Measurements from ENCODE around the gene TRAPPC3.

TRAPPC3 gene

DNA sequence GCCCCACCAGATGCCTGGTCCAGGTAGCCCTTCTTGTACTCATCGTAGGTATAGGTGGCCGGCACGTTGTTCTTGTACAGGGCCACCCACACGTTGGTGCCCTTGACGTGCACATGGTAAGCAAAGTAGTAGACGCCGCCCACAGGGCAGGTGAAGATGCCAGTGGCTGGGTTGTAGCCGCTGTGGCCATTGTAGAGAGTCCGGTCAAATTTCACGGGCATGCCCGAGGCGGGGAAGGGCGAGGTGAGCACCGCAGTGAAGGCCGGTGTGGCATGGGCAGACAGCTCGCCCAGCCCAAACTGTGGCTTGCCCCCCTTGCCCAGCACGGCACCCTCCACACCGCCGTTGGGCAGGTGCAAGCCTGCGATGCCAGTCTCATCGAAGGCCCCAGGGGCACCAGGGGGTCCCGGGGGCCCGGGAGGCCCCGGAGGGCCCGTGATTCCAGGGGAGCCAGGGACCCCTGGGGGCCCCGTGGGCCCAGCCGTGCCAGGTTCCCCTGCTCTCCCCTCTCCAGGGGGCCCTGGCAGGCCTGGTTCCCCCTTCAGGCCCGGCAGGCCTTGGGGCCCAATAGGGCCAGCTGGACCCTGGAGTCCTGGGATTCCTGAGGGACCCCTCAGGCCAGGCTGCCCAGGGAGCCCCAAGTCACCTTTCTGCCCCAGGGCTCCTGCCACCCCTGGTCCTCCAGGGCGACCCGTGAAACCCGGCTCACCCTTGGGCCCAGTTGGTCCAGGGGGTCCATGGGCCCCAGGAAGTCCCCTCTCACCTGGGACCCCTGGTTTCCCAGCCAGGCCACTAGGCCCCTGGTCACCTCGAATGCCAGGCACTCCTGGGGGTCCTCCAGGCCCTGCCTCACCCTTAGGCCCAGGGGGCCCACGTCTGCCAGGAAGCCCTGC lies 51.3 kb downstream of the TRAPPC3 start:
- POLR2A ChIA-PET, result interaction anchor here (1.2 kb wide), 1 partner anchor 51 kb away, joined by 3 read pairs; the partner anchor contains the start of gene TRAPPC3

DNA sequence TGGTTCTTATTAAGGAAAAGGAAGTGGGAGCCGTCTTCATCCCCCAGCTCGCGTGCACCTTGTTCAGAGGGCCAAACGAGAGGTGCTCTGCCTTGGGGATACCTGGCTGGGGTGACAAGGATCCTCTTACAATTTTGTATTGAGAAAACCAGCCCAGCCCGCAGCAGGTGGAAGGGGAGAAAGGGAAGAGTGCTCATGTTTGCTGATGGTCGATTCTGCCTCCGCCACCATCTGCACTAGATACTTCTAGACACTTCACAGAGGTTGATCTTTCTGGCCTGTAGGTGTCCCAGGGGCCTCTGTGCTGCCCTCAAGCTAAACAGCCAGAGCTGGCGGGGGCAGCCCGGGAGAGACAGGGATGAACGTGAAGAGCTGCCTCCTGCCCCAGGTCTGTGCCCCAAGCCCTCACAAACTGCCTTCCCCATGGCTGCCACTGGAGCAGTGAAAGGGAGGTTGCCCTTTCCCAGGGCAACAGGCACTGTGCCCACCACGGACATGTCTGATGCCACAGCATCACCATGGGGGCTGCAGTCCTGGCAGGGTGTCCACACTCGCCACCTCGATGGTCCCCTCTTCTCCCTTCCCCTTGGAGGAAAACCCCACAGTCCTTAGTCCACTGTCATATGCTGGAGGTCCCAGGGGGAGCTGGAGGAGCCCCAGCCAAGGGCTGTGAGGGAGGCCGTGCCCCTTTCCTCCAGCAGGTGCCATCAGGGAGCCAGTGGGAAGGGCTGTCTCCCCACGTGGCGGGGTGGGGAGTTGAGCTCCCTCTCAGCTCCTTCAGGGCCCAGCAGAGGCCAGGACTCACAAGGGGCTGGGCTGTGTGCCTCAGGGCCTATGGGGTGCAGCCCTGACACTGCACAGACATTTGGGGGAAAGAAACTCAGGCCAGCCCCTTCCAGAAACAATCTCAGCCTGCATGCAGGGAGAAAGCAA lies 52.5 kb downstream of the TRAPPC3 start:
- TF ChIP-seq SP1 (IDR thresholded peaks at IDR 0.05), result no peak
- TF ChIP-seq FOXA1 (IDR thresholded peaks at IDR 0.05), result no peak
- no peak for TF ChIP-seq SUZ12 (IDR thresholded peaks at IDR 0.05)
- no peak for TF ChIP-seq NFRKB (IDR thresholded peaks at IDR 0.05)
- TF ChIP-seq ZNF384 (IDR thresholded peaks at IDR 0.05), result no peak
- no peak for TF ChIP-seq CTBP1 (IDR thresholded peaks at IDR 0.05; ENCODE audit: borderline replicate concordance)
- no peak for TF ChIP-seq ARNT (IDR thresholded peaks at IDR 0.05)
- TF ChIP-seq FOXK2 (IDR thresholded peaks at IDR 0.05), result no peak
- no peak for TF ChIP-seq ELF4 (IDR thresholded peaks at IDR 0.05)
- TF ChIP-seq, protein P1, sequence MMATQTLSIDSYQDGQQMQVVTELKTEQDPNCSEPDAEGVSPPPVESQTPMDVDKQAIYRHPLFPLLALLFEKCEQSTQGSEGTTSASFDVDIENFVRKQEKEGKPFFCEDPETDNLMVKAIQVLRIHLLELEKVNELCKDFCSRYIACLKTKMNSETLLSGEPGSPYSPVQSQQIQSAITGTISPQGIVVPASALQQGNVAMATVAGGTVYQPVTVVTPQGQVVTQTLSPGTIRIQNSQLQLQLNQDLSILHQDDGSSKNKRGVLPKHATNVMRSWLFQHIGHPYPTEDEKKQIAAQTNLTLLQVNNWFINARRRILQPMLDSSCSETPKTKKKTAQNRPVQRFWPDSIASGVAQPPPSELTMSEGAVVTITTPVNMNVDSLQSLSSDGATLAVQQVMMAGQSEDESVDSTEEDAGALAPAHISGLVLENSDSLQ (IDR thresholded peaks at IDR 0.05), result no peak
- TF ChIP-seq FOXM1 (IDR thresholded peaks at IDR 0.05; ENCODE audit: borderline replicate concordance), result no peak
- no peak for TF ChIP-seq LEF1 (IDR thresholded peaks at IDR 0.05; ENCODE audit: borderline replicate concordance)
- no peak for TF ChIP-seq L3MBTL2 (conservative IDR thresholded peaks at IDR 0.05)
- no peak for TF ChIP-seq BHLHE40 (IDR thresholded peaks at IDR 0.05; ENCODE audit: borderline replicate concordance)
- TF ChIP-seq TARDBP (IDR thresholded peaks at IDR 0.05), result no peak
- TF ChIP-seq HDGF (IDR thresholded peaks at IDR 0.05; ENCODE audit: borderline replicate concordance), result no peak
- ChIA-PET CTCF (interaction anchor here (0.8 to 3.1 kb wide), 6 partner anchors 13 to 204 kb away, joined by 3 to 22 read pairs (median 3); partner anchors contain the start of gene TEKT2), POLR2A (interaction anchor here (0.5 to 1.2 kb wide), 2 partner anchors 52 to 168 kb away, joined by 3 read pairs; partner anchors contain the start of gene TRAPPC3)
- DNase-seq (ENCODE audit: extremely low spot score), result no peak

More for the DNA sequence above, 51.3 kb downstream of the TRAPPC3 start:
- TF ChIP-seq SP1 (IDR thresholded peaks at IDR 0.05), result no peak
- no peak for TF ChIP-seq L3MBTL2 (conservative IDR thresholded peaks at IDR 0.05)
- TF ChIP-seq, protein P1 (IDR thresholded peaks at IDR 0.05), result no peak
- TF ChIP-seq TARDBP (IDR thresholded peaks at IDR 0.05), result no peak
- TF ChIP-seq NFRKB (IDR thresholded peaks at IDR 0.05), result no peak
- no peak for TF ChIP-seq SUZ12 (IDR thresholded peaks at IDR 0.05)
- no peak for TF ChIP-seq BHLHE40 (IDR thresholded peaks at IDR 0.05; ENCODE audit: borderline replicate concordance)
- no peak for TF ChIP-seq ARNT (IDR thresholded peaks at IDR 0.05)
- TF ChIP-seq FOXM1 (IDR thresholded peaks at IDR 0.05; ENCODE audit: borderline replicate concordance), result no peak
- TF ChIP-seq FOXK2 (IDR thresholded peaks at IDR 0.05), result no peak
- no peak for TF ChIP-seq FOXA1 (IDR thresholded peaks at IDR 0.05)
- no peak for TF ChIP-seq ZNF384 (IDR thresholded peaks at IDR 0.05)
- TF ChIP-seq CTBP1 (IDR thresholded peaks at IDR 0.05; ENCODE audit: borderline replicate concordance), result no peak
- TF ChIP-seq HDGF (IDR thresholded peaks at IDR 0.05; ENCODE audit: borderline replicate concordance), result no peak
- no peak for TF ChIP-seq ELF4 (IDR thresholded peaks at IDR 0.05)
- TF ChIP-seq LEF1 (IDR thresholded peaks at IDR 0.05; ENCODE audit: borderline replicate concordance), result no peak
- DNase-seq (ENCODE audit: extremely low spot score), result no peak
- CTCF ChIA-PET, result interaction anchor here (3.1 kb wide), 1 partner anchor 36 kb away, joined by 22 read pairs; no protein-coding TSS in a partner anchor

DNA sequence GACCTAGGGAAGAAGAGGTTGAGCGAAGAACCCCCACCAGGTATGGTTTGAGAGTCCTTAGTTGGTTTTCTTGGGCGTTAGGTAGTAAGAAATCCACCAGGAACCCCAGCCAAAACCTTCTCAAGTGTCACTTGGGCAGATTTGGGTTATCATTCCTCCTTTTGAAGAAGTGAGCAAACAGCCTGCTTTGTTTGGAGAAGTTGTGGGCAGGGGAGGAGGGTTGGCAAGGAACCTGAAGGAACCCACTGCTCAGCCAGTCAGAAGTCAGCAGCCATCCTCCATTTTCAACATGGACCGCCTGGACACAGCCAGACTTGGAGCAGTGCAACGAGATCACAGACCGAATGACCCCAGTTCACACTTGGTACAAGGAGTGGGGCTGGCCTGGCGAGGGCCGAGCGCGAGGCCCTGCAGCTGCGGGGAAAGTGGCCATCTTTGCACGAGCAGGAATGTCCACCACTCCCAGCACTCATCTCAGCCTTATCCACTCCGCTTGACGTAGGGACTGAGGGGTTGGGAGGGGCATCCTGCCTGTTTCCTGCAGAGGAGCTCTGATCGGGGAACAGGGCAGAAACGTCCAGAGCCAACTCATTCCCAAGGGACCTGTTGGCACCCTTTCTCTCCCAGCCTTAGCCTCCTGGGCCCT lies 53.4 kb downstream of the TRAPPC3 start:
- ChIA-PET CTCF (interaction anchor here (0.5 to 3.1 kb wide), 4 partner anchors 32 to 329 kb away, joined by 3 to 22 read pairs (median 4); no protein-coding TSS in a partner anchor), POLR2A (no interaction called here)
- DNase-seq (ENCODE audit: extremely low spot score), result no peak
- no peak for TF ChIP-seq ZNF384 (IDR thresholded peaks at IDR 0.05)
- TF ChIP-seq ELF4 (IDR thresholded peaks at IDR 0.05), result no peak
- no peak for TF ChIP-seq FOXA1 (IDR thresholded peaks at IDR 0.05)
- TF ChIP-seq LEF1 (IDR thresholded peaks at IDR 0.05; ENCODE audit: borderline replicate concordance), result no peak
- TF ChIP-seq L3MBTL2 (conservative IDR thresholded peaks at IDR 0.05), result no peak
- no peak for TF ChIP-seq FOXK2 (IDR thresholded peaks at IDR 0.05)
- no peak for TF ChIP-seq HDGF (IDR thresholded peaks at IDR 0.05; ENCODE audit: borderline replicate concordance)
- TF ChIP-seq FOXM1 (IDR thresholded peaks at IDR 0.05; ENCODE audit: borderline replicate concordance), result no peak
- TF ChIP-seq BHLHE40 (IDR thresholded peaks at IDR 0.05; ENCODE audit: borderline replicate concordance), result no peak
- no peak for TF ChIP-seq CTBP1 (IDR thresholded peaks at IDR 0.05; ENCODE audit: borderline replicate concordance)
- no peak for TF ChIP-seq NFRKB (IDR thresholded peaks at IDR 0.05)

DNA sequence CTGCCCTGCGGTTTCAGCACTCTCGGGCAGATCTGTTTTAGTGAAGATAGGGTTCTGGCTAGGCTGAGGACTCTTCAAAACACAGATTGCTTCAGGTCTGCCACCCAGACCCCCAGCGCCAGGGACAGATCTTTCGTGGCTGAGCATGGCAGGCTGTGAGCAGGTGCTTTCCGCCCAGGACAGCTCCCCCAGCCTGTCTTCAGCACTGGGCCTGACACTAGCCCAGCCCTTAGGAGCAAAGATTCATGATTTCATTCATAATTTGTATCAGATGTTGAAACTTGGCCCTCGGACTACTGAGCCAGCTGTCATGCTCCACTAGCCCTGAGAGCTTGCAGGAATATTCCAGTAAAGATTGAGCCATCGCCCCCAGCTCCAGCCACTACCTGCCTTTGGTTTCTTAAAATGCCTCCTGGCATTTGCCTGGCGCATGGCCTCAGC lies 54.6 kb downstream of the TRAPPC3 start:
- TF ChIP-seq L3MBTL2 (conservative IDR thresholded peaks at IDR 0.05) (no peak), SUZ12 (IDR thresholded peaks at IDR 0.05) (no peak), TARDBP (IDR thresholded peaks at IDR 0.05) (no peak), HDGF (IDR thresholded peaks at IDR 0.05; ENCODE audit: borderline replicate concordance) (no peak), CTBP1 (IDR thresholded peaks at IDR 0.05; ENCODE audit: borderline replicate concordance) (no peak), BHLHE40 (IDR thresholded peaks at IDR 0.05; ENCODE audit: borderline replicate concordance) (no peak), FOXA1 (IDR thresholded peaks at IDR 0.05) (no peak), NFRKB (IDR thresholded peaks at IDR 0.05) (no peak), FOXK2 (IDR thresholded peaks at IDR 0.05) (no peak), FOXM1 (IDR thresholded peaks at IDR 0.05; ENCODE audit: borderline replicate concordance) (no peak), ARNT (IDR thresholded peaks at IDR 0.05) (no peak), ELF4 (IDR thresholded peaks at IDR 0.05) (no peak), LEF1 (IDR thresholded peaks at IDR 0.05; ENCODE audit: borderline replicate concordance) (no peak), ZNF384 (IDR thresholded peaks at IDR 0.05) (no peak)
- TF ChIP-seq, protein P1 (IDR thresholded peaks at IDR 0.05), result no peak
- CTCF ChIA-PET, result interaction anchor here (0.8 to 3.1 kb wide), 2 partner anchors 40 to 94 kb away, joined by 3 to 22 read pairs; no protein-coding TSS in a partner anchor
- no peak for DNase-seq (ENCODE audit: extremely low spot score)
- POLR2A ChIA-PET, result interaction anchor here (0.8 kb wide), 1 partner anchor 8 kb away, joined by 3 read pairs; no protein-coding TSS in a partner anchor
